Raji (cell line): ENCODE measurements around the gene RPRD2.

ENCODE experiments used
- POLR2A ChIP-seq: IDR thresholded peaks from 2 replicates; pipeline ENCODE4 v1.6.1; 2011; ENCODE audit warnings: low read depth, low read length, control low read depth; ENCODE audit not compliant: insufficient read depth

Gene RPRD2

DNA sequence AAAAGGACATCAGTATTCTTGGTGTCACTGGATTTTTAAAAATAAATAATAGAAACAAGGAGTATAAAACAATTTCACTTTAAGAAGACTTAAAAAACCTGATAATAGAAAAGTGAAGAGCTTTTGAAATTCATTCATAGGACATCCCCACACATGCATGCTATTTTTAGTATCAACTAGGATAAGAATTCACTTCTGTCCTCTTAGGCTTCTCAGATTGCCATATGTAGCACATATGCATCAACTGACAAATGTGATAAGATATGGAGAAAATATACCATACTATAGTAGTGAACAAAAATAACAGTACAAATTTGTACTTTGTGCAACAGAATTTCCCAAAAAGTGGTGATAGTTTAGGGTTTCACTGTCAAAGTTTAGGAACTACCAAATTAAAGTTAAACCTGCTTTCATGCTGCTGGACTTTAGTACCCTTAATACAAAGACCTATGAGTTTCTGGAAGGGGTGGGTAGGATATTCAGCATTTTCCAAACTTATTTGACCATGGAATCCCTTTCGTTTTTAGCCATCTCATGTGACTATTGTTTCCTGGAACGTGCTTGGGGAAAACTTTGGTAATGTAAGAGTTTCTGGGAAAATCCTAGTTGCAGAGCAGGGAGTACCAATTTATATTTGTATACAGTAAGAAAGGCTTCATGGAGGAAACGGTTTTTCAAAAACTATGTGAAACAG is 19.8 kb downstream of the RPRD2 start:
- TF ChIP-seq POLR2A = no peak

DNA sequence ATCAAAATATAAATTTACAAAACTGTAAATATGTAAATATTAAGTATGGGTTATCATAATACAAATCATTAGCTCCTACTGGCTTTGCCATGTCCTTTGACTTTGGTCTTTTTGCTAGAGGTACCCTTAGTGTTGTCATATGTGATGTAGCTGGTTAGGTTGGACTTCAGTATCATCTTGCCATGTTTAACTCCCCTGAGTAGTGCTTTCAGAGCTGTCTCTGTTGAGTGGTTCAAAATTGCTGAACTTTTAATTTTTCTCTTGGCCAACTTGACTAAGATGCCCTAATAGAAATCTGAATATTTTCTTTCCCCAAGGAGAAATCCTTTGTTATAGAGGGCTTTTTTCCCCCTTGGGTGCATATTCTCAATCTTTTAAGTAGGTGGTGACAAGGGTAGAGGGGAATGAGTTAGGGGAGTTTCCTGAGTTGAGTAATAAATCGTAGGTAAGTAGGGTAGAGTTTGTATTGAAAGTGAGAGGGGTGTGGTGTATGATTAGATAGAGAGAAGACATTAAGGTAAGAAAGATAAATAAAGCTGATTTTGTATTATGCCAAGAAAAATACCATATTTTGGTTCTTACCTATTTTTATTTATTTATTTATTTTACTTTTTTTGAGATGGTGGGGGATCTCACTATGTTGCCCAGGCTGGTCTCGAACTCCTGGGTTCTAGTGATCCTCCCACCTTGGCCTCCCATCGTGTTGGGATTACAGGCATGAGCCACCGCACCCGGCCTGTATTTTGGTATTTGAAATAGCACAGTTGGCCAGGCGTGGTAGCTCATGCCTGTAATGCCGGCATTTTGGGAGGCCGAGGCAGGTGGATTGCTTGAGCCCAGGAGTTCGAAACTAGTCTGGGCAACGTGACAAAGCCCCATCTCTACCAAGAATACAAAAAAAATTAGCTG is 21.8 kb downstream of the RPRD2 start:
- TF ChIP-seq POLR2A = no peak

DNA sequence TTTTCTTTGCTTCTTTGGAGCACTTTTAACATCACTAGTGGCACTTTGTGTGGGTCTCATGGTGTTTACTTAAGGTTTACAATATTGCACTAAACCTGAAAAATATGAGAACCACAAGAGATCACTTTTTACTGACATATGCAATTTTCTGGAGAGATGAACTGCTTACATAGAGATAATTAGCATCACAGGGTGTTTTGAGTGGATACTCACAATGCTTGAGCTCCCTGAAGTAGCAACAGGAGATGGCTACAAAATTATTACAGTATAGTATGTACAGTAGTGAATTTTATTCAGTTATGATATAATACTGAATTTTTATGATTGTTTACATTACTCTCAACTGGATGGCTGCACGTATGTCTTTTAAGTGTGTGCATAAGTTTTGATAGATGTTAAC is 22.6 kb downstream of the RPRD2 start:
- no peak for TF ChIP-seq POLR2A

DNA sequence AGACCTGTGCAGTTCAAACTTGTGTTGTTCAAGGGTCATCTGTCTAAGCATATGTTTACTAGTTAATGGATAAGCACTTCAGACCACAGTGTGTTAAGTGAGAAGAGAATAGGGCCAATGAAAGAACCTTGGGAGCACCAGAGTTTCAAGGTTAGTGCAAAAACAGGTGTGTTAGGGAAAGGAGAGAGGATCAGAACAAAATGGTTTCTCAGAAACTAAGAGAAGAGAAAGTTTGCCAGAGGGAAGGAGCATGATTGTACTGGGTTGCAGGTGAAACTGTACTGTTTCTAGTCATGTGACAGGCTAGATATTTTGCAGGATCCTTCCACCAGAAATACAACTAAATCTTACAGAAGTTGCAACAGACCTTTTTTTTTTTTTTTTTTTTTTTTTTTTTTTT is 23.3 kb downstream of the RPRD2 start:
- TF ChIP-seq POLR2A = no peak

DNA sequence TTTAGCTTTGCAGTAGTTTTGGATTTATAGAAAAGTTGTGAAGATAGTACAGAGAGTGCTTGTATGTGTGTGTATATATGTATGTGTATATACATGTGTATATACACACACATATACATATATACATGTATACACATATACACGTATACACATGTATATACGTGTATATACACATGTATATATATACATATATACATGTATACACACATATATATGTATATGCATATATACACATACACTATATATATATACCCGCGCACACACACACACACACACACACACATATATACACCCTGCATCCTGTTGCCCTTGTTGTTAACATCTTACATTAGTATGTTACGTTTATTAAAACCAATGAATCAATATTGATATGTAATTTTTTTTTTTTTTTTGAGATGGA is 24.3 kb downstream of the RPRD2 start:
- TF ChIP-seq POLR2A = no peak

DNA sequence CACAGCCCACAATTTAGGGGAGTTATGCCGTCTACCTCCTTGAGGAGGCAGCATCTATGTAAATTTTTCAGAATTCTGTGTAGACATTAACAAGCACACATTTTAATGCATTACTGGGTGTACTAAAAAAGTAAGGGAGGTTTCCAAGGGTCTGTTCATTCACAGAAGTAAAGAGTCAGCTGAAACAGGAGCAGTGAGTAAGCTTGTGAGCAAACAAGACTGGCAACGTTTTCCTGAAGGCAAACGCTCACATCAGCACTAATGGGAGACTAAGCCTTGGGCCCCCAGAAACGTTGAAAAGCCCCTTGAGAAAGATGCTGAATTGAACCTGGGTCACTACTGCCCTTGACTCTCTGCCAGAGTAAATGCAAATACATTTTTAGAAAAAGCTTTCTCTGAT is 25.7 kb downstream of the RPRD2 start:
- TF ChIP-seq POLR2A = no peak

DNA sequence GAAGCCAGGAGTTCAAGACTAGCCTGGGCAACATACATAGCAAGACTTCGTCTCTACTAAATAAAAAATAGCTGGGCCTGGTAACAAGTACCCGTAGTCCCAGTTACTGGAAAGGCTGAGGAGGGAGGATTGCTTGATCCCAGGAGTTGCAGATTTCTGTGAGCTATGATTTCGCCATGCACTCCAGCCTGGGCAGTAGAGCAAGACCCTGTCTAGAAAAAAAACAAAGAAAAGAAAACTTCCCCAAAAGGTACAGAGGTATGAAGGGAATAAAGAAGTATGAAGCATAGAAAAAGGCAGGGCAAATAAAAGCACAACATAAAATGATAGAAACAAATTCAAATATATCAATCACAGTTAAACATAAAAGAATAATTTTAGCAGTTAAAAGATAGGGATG is 28.7 kb downstream of the RPRD2 start:
- TF ChIP-seq POLR2A = no peak

DNA sequence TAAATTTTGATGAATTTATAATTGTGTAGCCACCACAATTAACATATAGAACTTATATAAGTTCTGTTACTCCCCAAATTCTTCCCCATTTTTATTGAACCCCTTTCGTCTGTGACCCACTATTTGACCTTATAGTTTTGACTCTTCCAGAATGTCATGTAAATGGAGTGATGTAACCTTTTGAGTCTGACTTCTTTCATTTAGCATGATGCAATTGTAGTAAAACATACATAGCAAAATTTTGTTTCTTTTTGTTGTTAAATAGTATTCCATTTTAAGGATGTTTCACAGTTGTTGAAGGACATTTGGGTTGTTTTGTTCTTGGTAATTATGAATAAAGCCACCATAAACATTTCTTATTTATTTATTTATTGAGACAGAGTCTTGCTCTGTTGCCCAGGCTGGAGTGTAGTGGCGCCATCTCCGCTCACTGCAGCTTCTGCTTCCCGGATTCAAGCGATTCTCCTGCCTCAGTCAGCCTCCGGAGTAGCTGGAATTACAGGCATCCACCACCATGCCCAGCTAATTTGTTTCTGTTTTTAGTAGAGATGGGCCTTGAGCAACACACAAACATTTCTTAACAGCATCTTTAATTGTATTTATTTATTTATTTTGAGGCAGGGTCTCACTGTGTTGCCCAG is 33.6 kb downstream of the RPRD2 start:
- no peak for TF ChIP-seq POLR2A

DNA sequence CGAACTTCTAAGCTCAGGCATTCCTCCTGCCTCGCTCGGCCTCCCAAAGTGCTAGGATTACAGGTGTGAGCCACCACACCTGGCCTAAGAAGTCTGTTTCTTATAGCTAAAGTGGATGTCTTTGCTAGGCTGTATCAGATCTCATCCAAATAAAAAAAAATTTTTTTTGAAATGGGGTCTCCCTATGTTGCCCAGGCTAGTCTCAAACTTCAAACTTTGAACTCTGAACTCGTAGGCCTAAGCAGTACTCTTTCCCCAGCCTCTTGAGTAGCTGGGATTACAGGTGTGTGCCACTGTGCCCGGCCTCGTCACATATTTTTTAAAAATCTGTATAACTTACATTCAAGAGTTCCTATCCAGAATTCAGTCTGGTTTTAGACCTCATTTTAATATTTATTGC is 40.5 kb downstream of the RPRD2 start:
- TF ChIP-seq POLR2A = no peak

DNA sequence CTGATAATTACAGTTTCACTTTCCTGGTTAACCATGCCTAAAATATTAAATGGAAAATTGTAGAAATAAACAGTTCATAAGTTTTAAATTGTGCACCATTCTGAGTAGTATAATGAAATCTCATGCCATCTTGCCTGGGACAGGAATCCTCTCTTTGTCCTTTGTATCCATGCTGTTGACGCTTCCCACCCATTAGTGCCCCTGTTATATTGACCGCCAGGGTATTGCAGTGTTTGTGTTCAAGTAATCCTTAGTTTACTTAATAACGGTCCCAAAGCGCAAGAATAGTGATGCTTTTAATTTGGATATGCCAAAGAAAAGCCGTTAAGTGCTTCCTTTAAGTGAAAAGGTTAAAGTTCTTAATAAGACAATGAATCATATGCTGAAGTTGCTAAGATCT is 41.7 kb downstream of the RPRD2 start:
- TF ChIP-seq POLR2A = no peak

DNA sequence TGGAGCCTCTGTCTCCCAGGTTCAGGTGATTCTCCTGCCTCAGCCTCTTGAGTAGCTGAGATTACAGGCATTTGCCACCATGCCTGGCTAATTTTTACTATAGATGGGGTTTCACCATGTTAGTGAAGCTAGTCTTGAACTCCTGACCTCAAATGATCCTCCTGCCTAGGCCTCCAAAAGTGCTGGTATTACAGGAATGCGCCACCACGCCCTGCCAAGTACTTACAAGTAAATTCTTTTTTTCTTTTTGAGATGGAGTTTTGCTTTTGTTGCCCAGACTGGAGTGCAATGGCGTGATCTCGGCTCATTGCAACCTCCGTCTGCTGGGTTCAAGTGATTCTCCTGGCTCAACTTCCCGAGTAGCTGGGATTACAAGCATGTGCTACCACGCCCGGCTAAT is 42.5 kb downstream of the RPRD2 start:
- TF ChIP-seq POLR2A = no peak

DNA sequence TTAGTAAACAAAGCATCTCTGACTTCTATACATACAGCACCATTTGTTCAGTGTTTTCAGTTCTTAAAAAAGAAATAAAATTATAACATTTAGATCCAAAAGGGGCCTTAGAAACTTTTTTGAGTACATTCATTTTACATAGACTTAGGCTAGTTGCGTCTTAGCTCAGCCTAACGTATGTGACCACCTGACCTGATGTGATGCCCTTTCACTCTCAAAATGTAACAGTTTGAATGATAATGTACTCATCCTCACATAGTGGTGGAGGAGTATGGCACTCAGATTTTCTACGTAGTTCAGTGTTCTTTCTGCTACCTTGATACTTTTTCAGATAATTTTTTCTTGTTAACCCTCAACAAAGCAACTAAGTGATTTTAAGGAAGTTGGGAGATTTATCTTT is 43.4 kb downstream of the RPRD2 start:
- no peak for TF ChIP-seq POLR2A

DNA sequence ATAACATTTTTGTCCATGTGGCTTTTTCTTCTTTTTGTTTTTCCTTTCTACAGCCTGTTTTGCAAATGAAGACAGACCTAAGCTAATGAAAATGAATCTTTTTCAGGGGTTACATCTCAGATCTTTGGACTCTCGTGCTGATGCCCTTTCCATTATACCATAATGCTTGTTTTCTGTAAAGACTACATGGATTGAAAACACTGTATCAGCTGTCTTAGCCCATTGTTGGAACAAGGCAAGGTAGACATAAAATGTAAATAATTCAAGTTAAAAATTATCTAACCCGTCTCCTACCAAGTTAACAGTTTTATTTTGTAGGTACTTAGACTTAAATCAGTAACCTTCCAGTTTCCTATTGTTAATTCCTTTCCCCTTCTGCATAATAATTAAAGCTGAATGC is 44.9 kb downstream of the RPRD2 start:
- TF ChIP-seq POLR2A = no peak

DNA sequence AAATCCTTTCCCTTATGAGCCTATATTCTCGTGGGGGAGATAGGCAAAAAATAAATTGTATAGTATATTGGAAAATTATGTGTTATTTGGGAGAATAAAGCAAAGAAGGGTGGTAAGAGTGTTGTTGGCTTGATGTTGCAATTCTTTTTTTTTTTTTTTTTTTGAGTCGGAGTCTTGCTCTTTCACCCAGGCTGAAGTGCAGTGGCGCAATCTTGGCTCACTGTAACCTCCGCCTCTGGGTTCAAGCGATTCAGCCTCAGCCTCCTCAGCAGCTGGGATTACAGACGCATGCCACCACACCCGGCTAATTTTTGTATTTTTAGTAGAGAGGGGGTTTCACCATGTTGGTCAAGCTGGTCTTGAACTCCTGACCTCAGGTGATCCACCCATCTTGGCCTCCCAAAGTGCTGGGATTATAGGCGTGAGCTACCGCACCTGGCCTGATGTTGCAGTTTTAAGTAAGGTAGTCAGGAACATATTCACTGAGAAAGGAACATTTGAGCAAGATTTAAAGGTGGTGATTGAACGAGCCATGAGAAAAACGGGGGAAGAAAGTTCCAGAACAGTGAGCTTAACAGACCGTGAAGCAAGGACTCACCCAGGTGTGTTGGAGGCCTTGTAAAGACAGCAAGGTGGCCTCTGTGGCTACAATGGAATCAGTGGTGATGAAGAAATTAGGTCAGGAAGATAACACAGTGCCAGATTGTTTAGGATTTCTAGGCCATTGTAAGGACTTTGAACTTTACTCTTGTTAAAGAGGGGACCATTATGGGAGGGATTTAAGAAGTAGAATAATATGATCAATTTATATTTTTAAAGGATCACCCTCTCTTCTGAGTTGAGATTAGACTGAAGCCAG is 45.8 kb downstream of the RPRD2 start:
- TF ChIP-seq POLR2A = no peak

DNA sequence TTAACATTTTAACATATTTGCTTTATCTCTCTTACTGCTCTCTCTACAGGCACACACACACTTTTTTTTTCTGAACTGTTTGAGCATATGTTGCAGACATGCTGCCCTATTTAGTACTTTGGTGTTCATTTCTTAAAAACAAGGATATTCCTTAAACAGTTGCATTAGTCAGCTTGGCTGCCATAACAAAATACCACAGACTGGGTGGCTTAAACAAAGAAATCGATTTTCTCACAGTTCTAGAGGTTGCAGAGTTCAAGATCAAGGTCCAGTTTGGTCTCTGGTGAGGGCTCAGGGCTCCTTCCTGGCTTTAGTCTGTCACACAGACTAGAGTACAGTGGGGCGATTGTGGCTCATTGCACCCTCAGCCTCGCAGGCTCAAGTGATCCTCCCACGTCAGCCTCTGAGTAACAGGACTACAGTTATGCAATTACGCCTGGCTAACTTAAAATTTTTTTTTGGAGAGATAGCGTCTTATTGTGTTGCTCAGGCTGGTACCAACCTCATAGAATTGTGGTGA is 46.7 kb downstream of the RPRD2 start:
- TF ChIP-seq POLR2A = no peak
